ENCODE data around the gene FAM210A.

Gene FAM210A

GRCh38 chr18:13625843-13626543 lies 100.4 kb downstream of the FAM210A start:
- no peaks in the 10 kb centered on the region for H3K36me3 Mint-ChIP-seq (ENCODE audit: low read depth)
- H3K27me3 Mint-ChIP-seq, result no peaks in the 10 kb centered on the region
- DNase-seq, result no peak
- no peak overlapping the region for H3K27ac Mint-ChIP-seq
- H3K9me3 Mint-ChIP-seq, result no peaks in the 10 kb centered on the region
- H3K4me1 Mint-ChIP-seq, result peaks cover 11% of the 10 kb centered on the region
- no peak for ATAC-seq
- no peak overlapping the region for H3K4me3 Mint-ChIP-seq

- Mint-ChIP-seq H3K27ac (no peak overlapping the region), H3K4me1 (peaks cover 11% of the 10 kb centered on the region), H3K27me3 (no peaks in the 10 kb centered on the region), H3K36me3 (ENCODE audit: low read depth) (no peaks in the 10 kb centered on the region), H3K4me3 (no peak overlapping the region), H3K9me3 (no peaks in the 10 kb centered on the region)
- ATAC-seq (no peak), DNase-seq (no peak)
Measured at GRCh38 chr18:13625355-13625754, 101.0 kb downstream of the FAM210A start.

GRCh38 chr18:13624563-13625237 lies 101.7 kb downstream of the FAM210A start:
- H3K4me1 Mint-ChIP-seq, result peaks cover 7% of the 10 kb centered on the region
- H3K27ac Mint-ChIP-seq, result no peak overlapping the region
- H3K4me3 Mint-ChIP-seq, result no peak overlapping the region
- no peaks in the 10 kb centered on the region for H3K27me3 Mint-ChIP-seq
- DNase-seq, result no peak
- no peak for ATAC-seq
- H3K36me3 Mint-ChIP-seq (ENCODE audit: low read depth), result no peaks in the 10 kb centered on the region
- no peaks in the 10 kb centered on the region for H3K9me3 Mint-ChIP-seq

GRCh38 chr18:13623871-13624270 lies 102.5 kb downstream of the FAM210A start:
- Mint-ChIP-seq H3K9me3 (no peaks in the 10 kb centered on the region), H3K4me3 (no peak overlapping the region), H3K27ac (no peak overlapping the region), H3K27me3 (no peaks in the 10 kb centered on the region), H3K4me1 (peaks cover 5% of the 10 kb centered on the region), H3K36me3 (ENCODE audit: low read depth) (no peaks in the 10 kb centered on the region)
- ATAC-seq, result no peak
- no peak for DNase-seq

- Mint-ChIP-seq H3K4me3 (no peak overlapping the region), H3K4me1 (peaks cover 8% of the 10 kb centered on the region), H3K27ac (no peak overlapping the region), H3K9me3 (no peaks in the 10 kb centered on the region), H3K36me3 (ENCODE audit: low read depth) (no peaks in the 10 kb centered on the region), H3K27me3 (no peaks in the 10 kb centered on the region)
- ATAC-seq (no peak), DNase-seq (no peak)
Measured at GRCh38 chr18:13623348-13623747, 103.0 kb downstream of the FAM210A start.

GRCh38 chr18:13622751-13623150 lies 103.6 kb downstream of the FAM210A start:
- peaks cover 11% of the 10 kb centered on the region for H3K4me1 Mint-ChIP-seq
- no peak overlapping the region for H3K4me3 Mint-ChIP-seq
- no peak for DNase-seq
- H3K27ac Mint-ChIP-seq, result no peak overlapping the region
- no peak for ATAC-seq
- H3K36me3 Mint-ChIP-seq (ENCODE audit: low read depth), result no peaks in the 10 kb centered on the region
- H3K9me3 Mint-ChIP-seq, result no peaks in the 10 kb centered on the region
- H3K27me3 Mint-ChIP-seq, result no peaks in the 10 kb centered on the region

GRCh38 chr18:13621886-13622619 lies 104.3 kb downstream of the FAM210A start:
- ATAC-seq (no peak), DNase-seq (no peak)
- H3K27ac Mint-ChIP-seq, result no peak overlapping the region
- no peaks in the 10 kb centered on the region for H3K36me3 Mint-ChIP-seq (ENCODE audit: low read depth)
- H3K9me3 Mint-ChIP-seq, result no peaks in the 10 kb centered on the region
- H3K4me3 Mint-ChIP-seq, result no peak overlapping the region
- peaks cover 17% of the 10 kb centered on the region for H3K4me1 Mint-ChIP-seq
- H3K27me3 Mint-ChIP-seq, result no peaks in the 10 kb centered on the region

- Mint-ChIP-seq H3K36me3 (ENCODE audit: low read depth) (no peaks in the 10 kb centered on the region), H3K27ac (no peak overlapping the region), H3K4me1 (peaks cover 23% of the 10 kb centered on the region)
Measured at GRCh38 chr18:13621446-13621849, 104.9 kb downstream of the FAM210A start.

GRCh38 chr18:13620818-13621445 lies 105.4 kb downstream of the FAM210A start:
- no peak for ATAC-seq

More at GRCh38 chr18:13621446-13621849, 104.9 kb downstream of the FAM210A start:
- Mint-ChIP-seq H3K27me3 (no peaks in the 10 kb centered on the region), H3K4me3 (no peak overlapping the region), H3K9me3 (no peaks in the 10 kb centered on the region)
- DNase-seq, result no peak
- ATAC-seq, result no peak

GRCh38 chr18:13620206-13620672 lies 106.1 kb downstream of the FAM210A start:
- Mint-ChIP-seq H3K9me3 (no peaks in the 10 kb centered on the region), H3K27me3 (no peaks in the 10 kb centered on the region), H3K4me3 (no peak overlapping the region), H3K36me3 (ENCODE audit: low read depth) (no peaks in the 10 kb centered on the region), H3K4me1 (peaks cover 32% of the 10 kb centered on the region), H3K27ac (no peak overlapping the region)
- DNase-seq, result no peak
- ATAC-seq, result no peak

More at GRCh38 chr18:13620818-13621445, 105.4 kb downstream of the FAM210A start:
- H3K27ac Mint-ChIP-seq, result no peak overlapping the region
- peaks cover 27% of the 10 kb centered on the region for H3K4me1 Mint-ChIP-seq
- H3K9me3 Mint-ChIP-seq, result no peaks in the 10 kb centered on the region
- H3K27me3 Mint-ChIP-seq, result no peaks in the 10 kb centered on the region
- H3K36me3 Mint-ChIP-seq (ENCODE audit: low read depth), result no peaks in the 10 kb centered on the region
- no peak overlapping the region for H3K4me3 Mint-ChIP-seq
- no peak for DNase-seq

GRCh38 chr18:13619505-13620205 lies 106.7 kb downstream of the FAM210A start:
- Mint-ChIP-seq H3K27me3 (no peaks in the 10 kb centered on the region), H3K9me3 (no peaks in the 10 kb centered on the region), H3K4me3 (no peak overlapping the region), H3K36me3 (ENCODE audit: low read depth) (no peaks in the 10 kb centered on the region), H3K27ac (no peak overlapping the region), H3K4me1 (peaks cover 36% of the 10 kb centered on the region)
- ATAC-seq (no peak), DNase-seq (no peak)

GRCh38 chr18:13618760-13619438 lies 107.5 kb downstream of the FAM210A start:
- Mint-ChIP-seq H3K27ac (no peak overlapping the region), H3K27me3 (no peaks in the 10 kb centered on the region), H3K4me3 (no peak overlapping the region), H3K9me3 (no peaks in the 10 kb centered on the region), H3K4me1 (peaks cover 44% of the 10 kb centered on the region), H3K36me3 (ENCODE audit: low read depth) (no peaks in the 10 kb centered on the region)
- ATAC-seq (no peak), DNase-seq (no peak)

- Mint-ChIP-seq H3K27me3 (no peaks in the 10 kb centered on the region), H3K4me1 (peaks cover 53% of the 10 kb centered on the region), H3K36me3 (ENCODE audit: low read depth) (no peaks in the 10 kb centered on the region), H3K9me3 (no peaks in the 10 kb centered on the region), H3K27ac (peak overlapping the region; percentile 32), H3K4me3 (no peak overlapping the region)
- no peak for ATAC-seq
- DNase-seq, result no peak
Measured at GRCh38 chr18:13617826-13618515, 108.4 kb downstream of the FAM210A start.
